Fibroblast of lung (primary cell): ENCODE results near the gene USP15. TPM values are rescaled to one million over a fixed set of nuclear protein-coding genes. Genes with fewer than 3 reads are reported as not detected.

ENCODE experiments used
- DNase-seq, 2 donors: peaks; one replicate each; pipeline versions ENCODE4 v3.0.0 to v3.0.0-alpha.2; 2010; ENCODE audit warnings: low read depth in 2 of 2
- H2AFZ ChIP-seq: 2 replicates; pipeline ENCODE4 v1.5.1; 2012; ENCODE audit warnings: low read length, control low read depth, inconsistent platforms
- H3K27ac ChIP-seq: 2 replicates; pipeline ENCODE4 v1.5.1; 2011; ENCODE audit warnings: low read length, control low read depth; ENCODE audit not compliant: insufficient read depth
- H3K27me3 ChIP-seq: 2 replicates; pipeline ENCODE4 v1.5.1; 2011; ENCODE audit warnings: mild to moderate bottlenecking, low read length; ENCODE audit not compliant: control insufficient read depth, insufficient read depth
- H3K36me3 ChIP-seq: 2 replicates; pipeline ENCODE4 v1.5.1; 2011; ENCODE audit warnings: low read length; ENCODE audit not compliant: control insufficient read depth, insufficient read depth
- H3K4me1 ChIP-seq: 2 replicates; pipeline ENCODE4 v1.5.1; 2011; ENCODE audit warnings: low read length; ENCODE audit not compliant: control insufficient read depth, insufficient read depth; ENCODE audit errors: extremely low read depth
- H3K4me2 ChIP-seq: 2 replicates; pipeline ENCODE4 v1.5.1; 2011; ENCODE audit warnings: low read length, control low read depth; ENCODE audit not compliant: insufficient read depth; ENCODE audit errors: extremely low read depth
- H3K4me3 ChIP-seq, 4 experiments: fragments of 200-600 bp in 1 of 4; sonication (generic) in 1 of 4; replicated peaks in 1 of 4; 2 replicates each; pipeline ENCODE4 v1.5.1; 2011 to 2016; ENCODE audit warnings: low read length in 4 of 4, low read depth in 3 of 4, mild to moderate bottlenecking in 3 of 4, control low read depth in 2 of 4, inconsistent platforms in 1 of 4, mixed read lengths in 1 of 4; ENCODE audit not compliant: insufficient read depth in 1 of 4; ENCODE audit errors: control extremely low read depth in 1 of 4
- H3K79me2 ChIP-seq: 2 replicates; pipeline ENCODE4 v1.5.1; 2012; ENCODE audit warnings: mild to moderate bottlenecking, low read length, inconsistent platforms; ENCODE audit not compliant: control insufficient read depth, insufficient read depth
- H3K9ac ChIP-seq: 2 replicates; pipeline ENCODE4 v1.5.1; 2011; ENCODE audit warnings: mild to moderate bottlenecking, low read length, control low read depth; ENCODE audit not compliant: insufficient read depth
- H3K9me3 ChIP-seq: 2 replicates; pipeline ENCODE4 v1.5.1; 2012; ENCODE audit warnings: low read depth, low read length; ENCODE audit not compliant: control insufficient read depth, insufficient read depth
- H4K20me1 ChIP-seq: 2 replicates; pipeline ENCODE4 v1.5.1; 2011; ENCODE audit warnings: low read length; ENCODE audit not compliant: control insufficient read depth, insufficient read depth; ENCODE audit errors: extremely low read depth
- EZH2 ChIP-seq: IDR thresholded peaks from 2 replicates; pipeline ENCODE4 v1.5.1; 2012; ENCODE audit warnings: low read length, control low read depth, mild to moderate bottlenecking; ENCODE audit errors: missing control alignments
- polyA plus RNA-seq, 2 donors: library from polyadenylated mRNA; depleted of rRNA in 1 of 2; stranded (reverse) in 1 of 2; unstranded in 1 of 2; fragments of >200 nt; gene quantifications; 2 replicates each; pipeline ENCODE4 v1.2.1, GENCODE V29; 2011 to 2012; ENCODE audit warnings: missing spikeins in 1 of 2
- total RNA-seq: library from RNA; depleted of rRNA; stranded (reverse); fragments of >200 nt; gene quantifications from 2 replicates; pipeline ENCODE4 v1.2.1, GENCODE V29; 2014
- TF ChIP-seq, protein P1 (sequence below), 2 donors: IDR thresholded peaks in 1 of 2; conservative IDR thresholded peaks in 1 of 2; 1 replicate in 1 of 2; 2 replicates in 1 of 2; pipeline ENCODE4 v1.5.1; 2011 to 2012; ENCODE audit warnings: low read length in 2 of 2, control low read depth in 1 of 2, inconsistent platforms in 1 of 2, low read depth in 1 of 2, mild to moderate bottlenecking in 1 of 2

Gene USP15
- total and polyA plus RNA-seq, 2 donors (not counting 1 experiment from before 2014, with no cell fraction given): 57.6 to 63.1 TPM

DNA sequence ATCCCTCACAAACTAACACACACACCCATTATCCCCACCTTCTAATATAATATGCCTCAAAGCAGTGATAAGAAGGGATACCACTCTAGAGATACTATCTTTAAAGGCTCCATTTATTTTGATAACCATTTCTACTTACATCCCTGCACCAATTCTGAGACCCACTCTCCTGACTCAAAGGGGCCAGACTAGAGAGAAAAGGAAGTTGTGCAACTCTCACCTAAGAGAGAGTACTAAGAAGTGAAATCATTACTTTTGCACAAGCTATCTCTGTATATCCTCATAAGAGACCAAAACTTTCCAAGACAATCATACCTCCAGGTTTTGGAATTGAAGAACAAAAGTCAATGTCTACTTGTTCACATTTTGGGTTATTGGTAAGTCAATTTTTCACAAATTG is 45.4 kb upstream of the USP15 start:
- no peaks in the 10 kb centered on the region for H3K9me3 ChIP-seq
- H3K79me2 ChIP-seq: no peaks in the 10 kb centered on the region
- no peak overlapping the region for H3K4me2 ChIP-seq
- no peaks in the 10 kb centered on the region for H3K36me3 ChIP-seq
- H2AFZ ChIP-seq: no peak overlapping the region
- no peaks in the 10 kb centered on the region for H4K20me1 ChIP-seq
- H3K4me1 ChIP-seq: no peaks in the 10 kb centered on the region
- H3K27ac ChIP-seq: no peak overlapping the region
- no peak overlapping the region for H3K4me3 ChIP-seq
- no peak for DNase-seq
- H3K9ac ChIP-seq: no peak overlapping the region
- H3K27me3 ChIP-seq: no peaks in the 10 kb centered on the region
- no peak for TF ChIP-seq EZH2
- TF ChIP-seq, protein P1, sequence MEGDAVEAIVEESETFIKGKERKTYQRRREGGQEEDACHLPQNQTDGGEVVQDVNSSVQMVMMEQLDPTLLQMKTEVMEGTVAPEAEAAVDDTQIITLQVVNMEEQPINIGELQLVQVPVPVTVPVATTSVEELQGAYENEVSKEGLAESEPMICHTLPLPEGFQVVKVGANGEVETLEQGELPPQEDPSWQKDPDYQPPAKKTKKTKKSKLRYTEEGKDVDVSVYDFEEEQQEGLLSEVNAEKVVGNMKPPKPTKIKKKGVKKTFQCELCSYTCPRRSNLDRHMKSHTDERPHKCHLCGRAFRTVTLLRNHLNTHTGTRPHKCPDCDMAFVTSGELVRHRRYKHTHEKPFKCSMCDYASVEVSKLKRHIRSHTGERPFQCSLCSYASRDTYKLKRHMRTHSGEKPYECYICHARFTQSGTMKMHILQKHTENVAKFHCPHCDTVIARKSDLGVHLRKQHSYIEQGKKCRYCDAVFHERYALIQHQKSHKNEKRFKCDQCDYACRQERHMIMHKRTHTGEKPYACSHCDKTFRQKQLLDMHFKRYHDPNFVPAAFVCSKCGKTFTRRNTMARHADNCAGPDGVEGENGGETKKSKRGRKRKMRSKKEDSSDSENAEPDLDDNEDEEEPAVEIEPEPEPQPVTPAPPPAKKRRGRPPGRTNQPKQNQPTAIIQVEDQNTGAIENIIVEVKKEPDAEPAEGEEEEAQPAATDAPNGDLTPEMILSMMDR (conservative IDR thresholded peaks at IDR 0.05 in 1 of 2, IDR thresholded peaks at IDR 0.05 in 1 of 2; ENCODE audit: low read depth in 1 of 2, low read length in 2 of 2): no peak

DNA sequence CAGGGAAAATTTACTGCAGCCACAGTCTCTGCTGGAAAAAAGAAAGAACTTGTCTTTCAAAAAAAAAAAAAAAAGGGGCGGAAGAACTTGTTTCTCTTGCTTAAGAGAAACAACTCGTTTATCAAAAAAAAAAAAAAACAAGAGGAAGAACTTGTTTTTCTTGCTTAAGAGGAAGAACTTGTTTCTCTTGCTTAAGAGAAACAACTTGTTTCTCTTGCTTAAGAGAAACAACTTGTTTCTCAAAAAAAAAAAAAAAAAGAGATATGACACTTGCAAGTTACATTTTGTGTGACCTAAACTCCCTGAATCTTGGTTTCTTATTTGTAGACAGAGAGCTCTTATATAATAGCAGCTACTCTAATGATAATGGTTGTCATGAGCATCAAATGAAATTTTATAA is 44.7 kb upstream of the USP15 start:
- H3K9me3 ChIP-seq: no peaks in the 10 kb centered on the region
- H3K27me3 ChIP-seq: no peaks in the 10 kb centered on the region
- H2AFZ ChIP-seq: no peak overlapping the region
- no peak overlapping the region for H3K4me2 ChIP-seq
- no peaks in the 10 kb centered on the region for H3K36me3 ChIP-seq
- H4K20me1 ChIP-seq: no peaks in the 10 kb centered on the region
- DNase-seq: no peak
- no peak overlapping the region for H3K27ac ChIP-seq
- TF ChIP-seq, protein P1 (conservative IDR thresholded peaks at IDR 0.05 in 1 of 2, IDR thresholded peaks at IDR 0.05 in 1 of 2; ENCODE audit: low read depth in 1 of 2, low read length in 2 of 2): no peak
- TF ChIP-seq EZH2: no peak
- no peaks in the 10 kb centered on the region for H3K79me2 ChIP-seq
- H3K4me1 ChIP-seq: no peaks in the 10 kb centered on the region
- H3K9ac ChIP-seq: no peak overlapping the region
- no peak overlapping the region for H3K4me3 ChIP-seq

DNA sequence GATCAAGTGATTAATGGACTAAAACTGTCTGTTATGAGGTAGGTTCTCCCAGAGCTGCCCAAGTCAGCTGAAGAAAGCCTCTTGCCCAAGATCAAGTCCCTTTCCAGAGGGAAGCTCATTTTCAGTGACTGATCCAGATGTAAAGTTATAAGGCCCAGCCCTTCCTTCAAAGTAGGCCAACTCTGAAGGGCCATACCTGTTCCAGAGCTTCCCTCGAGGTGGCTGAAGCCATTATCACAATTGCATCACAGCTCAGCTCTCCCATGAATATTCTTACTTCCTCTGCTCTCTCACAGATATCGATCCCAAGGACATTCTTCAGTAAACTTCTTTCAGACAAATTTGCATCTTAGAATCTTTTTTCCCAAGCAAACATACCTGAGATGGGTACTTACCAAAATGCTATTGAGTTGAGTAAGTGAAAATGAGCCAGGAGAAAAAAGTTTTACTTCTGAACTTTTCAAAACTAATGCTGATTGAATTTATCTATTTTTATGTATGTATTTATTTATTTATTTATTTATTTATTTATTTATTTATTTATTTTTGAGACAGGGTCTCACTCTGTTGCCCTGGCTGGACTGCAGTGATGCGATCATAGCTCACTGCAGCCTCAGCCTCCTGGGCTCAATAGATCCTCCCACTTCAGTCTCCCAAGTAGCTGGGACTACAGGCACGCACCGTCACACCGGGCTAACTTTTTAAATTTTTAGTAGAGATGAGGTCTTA is 42.6 kb upstream of the USP15 start:
- no peak overlapping the region for H3K9ac ChIP-seq
- no peak for TF ChIP-seq EZH2
- TF ChIP-seq, protein P1 (conservative IDR thresholded peaks at IDR 0.05 in 1 of 2, IDR thresholded peaks at IDR 0.05 in 1 of 2; ENCODE audit: low read depth in 1 of 2, low read length in 2 of 2): no peak
- no peak overlapping the region for H3K27ac ChIP-seq
- H3K79me2 ChIP-seq: no peaks in the 10 kb centered on the region
- H3K27me3 ChIP-seq: no peaks in the 10 kb centered on the region
- no peaks in the 10 kb centered on the region for H3K4me1 ChIP-seq
- H3K4me2 ChIP-seq: no peak overlapping the region
- H4K20me1 ChIP-seq: no peaks in the 10 kb centered on the region
- no peaks in the 10 kb centered on the region for H3K36me3 ChIP-seq
- H2AFZ ChIP-seq: no peak overlapping the region
- DNase-seq: no peak
- no peak overlapping the region for H3K4me3 ChIP-seq
- H3K9me3 ChIP-seq: no peaks in the 10 kb centered on the region
